ENCODE measurements around the gene CFAP299.

Gene CFAP299

GRCh38 chr4:80912350-80912749, 576.8 kb downstream of the CFAP299 start:
- H3K9me3 ChIP-seq (ENCODE audit: control insufficient read depth, insufficient read depth, low read length) = peaks cover 5% of the 10 kb centered on the region

DNA sequence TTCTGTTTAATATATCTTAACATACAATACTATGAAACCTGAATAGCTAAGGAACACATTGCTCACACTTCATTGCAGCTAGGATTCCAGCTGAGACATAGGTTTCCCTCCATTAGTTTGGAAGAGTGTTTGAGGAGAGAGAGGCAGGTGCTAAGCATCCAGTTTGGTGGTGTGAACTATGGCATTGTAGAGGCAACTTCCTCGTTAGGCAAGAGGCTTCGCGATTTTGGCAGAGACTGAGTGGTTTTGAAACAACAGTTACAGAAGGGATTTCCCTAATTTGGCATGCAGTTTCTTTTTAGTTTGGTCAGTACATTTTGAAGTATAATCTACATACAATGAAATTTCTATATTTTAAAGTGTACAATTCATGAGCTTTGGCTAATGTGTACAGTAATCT, 577.9 kb downstream of the CFAP299 start:
- no peak overlapping the region for H3K4me3 ChIP-seq (ENCODE audit: low read depth, low read length)
- no peaks in the 10 kb centered on the region for H3K36me3 ChIP-seq (ENCODE audit: control insufficient read depth, insufficient read depth, low read length)
- no peak overlapping the region for H3K27ac ChIP-seq (ENCODE audit: low read depth, low read length)
- H3K4me1 ChIP-seq (ENCODE audit: control insufficient read depth, insufficient read depth, low read length) = no peaks in the 10 kb centered on the region
- H3K27me3 ChIP-seq (ENCODE audit: control insufficient read depth, insufficient read depth, low read length) = no peaks in the 10 kb centered on the region
- H3K9ac ChIP-seq (ENCODE audit: low read depth, low read length) = no peak overlapping the region
- H3K9me3 ChIP-seq (ENCODE audit: control insufficient read depth, insufficient read depth, low read length) = no peaks in the 10 kb centered on the region; the same call in 1 of the 2 replicates

More at GRCh38 chr4:80912350-80912749, 576.8 kb downstream of the CFAP299 start:
- Histone ChIP-seq H3K9ac (ENCODE audit: low read depth, low read length) (no peak overlapping the region), H3K4me1 (ENCODE audit: control insufficient read depth, insufficient read depth, low read length) (no peaks in the 10 kb centered on the region), H3K36me3 (ENCODE audit: control insufficient read depth, insufficient read depth, low read length) (no peaks in the 10 kb centered on the region), H3K4me3 (ENCODE audit: low read depth, low read length) (no peak overlapping the region), H3K27ac (ENCODE audit: low read depth, low read length) (no peak overlapping the region), H3K27me3 (ENCODE audit: control insufficient read depth, insufficient read depth, low read length) (no peaks in the 10 kb centered on the region)

- H3K27me3 ChIP-seq (ENCODE audit: control insufficient read depth, insufficient read depth, low read length) = no peaks in the 10 kb centered on the region
- H3K9me3 ChIP-seq (ENCODE audit: control insufficient read depth, insufficient read depth, low read length) = no peaks in the 10 kb centered on the region
- H3K36me3 ChIP-seq (ENCODE audit: control insufficient read depth, insufficient read depth, low read length) = no peaks in the 10 kb centered on the region
- H3K9ac ChIP-seq (ENCODE audit: low read depth, low read length) = no peak overlapping the region
- no peaks in the 10 kb centered on the region for H3K4me1 ChIP-seq (ENCODE audit: control insufficient read depth, insufficient read depth, low read length)
- H3K27ac ChIP-seq (ENCODE audit: low read depth, low read length) = no peak overlapping the region
- no peak overlapping the region for H3K4me3 ChIP-seq (ENCODE audit: low read depth, low read length)
Measured at GRCh38 chr4:80916770-80917169, 581.2 kb downstream of the CFAP299 start.

DNA sequence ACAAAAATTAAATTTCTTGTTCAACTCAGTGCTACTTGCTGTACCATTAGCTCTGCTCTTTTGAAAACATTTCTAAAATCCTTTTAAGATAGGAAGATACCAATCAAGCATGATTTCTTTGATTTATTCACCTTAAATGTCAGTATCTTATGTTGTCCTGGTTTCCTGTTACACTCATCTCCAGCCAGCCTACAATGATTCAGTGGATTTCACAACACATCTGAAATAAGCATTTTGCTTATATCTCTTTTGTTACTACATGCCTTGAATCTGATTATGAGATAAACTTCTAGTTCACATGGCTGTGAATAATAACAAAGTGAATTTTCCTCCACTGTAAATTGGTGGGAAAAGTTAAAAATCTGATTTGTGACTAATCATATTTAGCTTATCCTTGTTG, 582.5 kb downstream of the CFAP299 start:
- no peaks in the 10 kb centered on the region for H3K36me3 ChIP-seq (ENCODE audit: control insufficient read depth, insufficient read depth, low read length)
- H3K27me3 ChIP-seq (ENCODE audit: control insufficient read depth, insufficient read depth, low read length) = no peaks in the 10 kb centered on the region
- no peak overlapping the region for H3K9ac ChIP-seq (ENCODE audit: low read depth, low read length)
- no peaks in the 10 kb centered on the region for H3K4me1 ChIP-seq (ENCODE audit: control insufficient read depth, insufficient read depth, low read length)
- no peak overlapping the region for H3K27ac ChIP-seq (ENCODE audit: low read depth, low read length)
- H3K9me3 ChIP-seq (ENCODE audit: control insufficient read depth, insufficient read depth, low read length) = no peaks in the 10 kb centered on the region
- H3K4me3 ChIP-seq (ENCODE audit: low read depth, low read length) = no peak overlapping the region

DNA sequence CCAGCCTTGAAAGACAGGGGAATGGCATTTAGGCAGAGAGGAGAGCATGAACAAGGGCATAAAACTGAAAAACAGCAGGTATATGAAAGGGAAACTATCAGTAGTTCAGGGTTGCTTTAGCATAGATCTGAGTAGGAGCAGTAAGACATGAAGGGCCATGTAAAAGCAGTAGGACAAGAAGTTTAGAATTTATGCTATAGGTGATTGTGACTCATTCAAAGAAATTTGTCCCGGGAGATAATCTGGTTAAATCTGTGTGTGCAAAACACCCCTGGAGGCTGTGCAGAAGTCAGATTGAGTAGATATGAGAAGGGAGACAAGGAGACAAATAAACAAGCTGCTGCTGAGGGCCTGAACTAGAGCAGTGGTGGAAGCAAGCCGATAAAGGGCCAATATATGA, 585.9 kb downstream of the CFAP299 start:
- H3K27me3 ChIP-seq (ENCODE audit: control insufficient read depth, insufficient read depth, low read length) = no peaks in the 10 kb centered on the region
- H3K9me3 ChIP-seq (ENCODE audit: control insufficient read depth, insufficient read depth, low read length) = no peaks in the 10 kb centered on the region
- no peaks in the 10 kb centered on the region for H3K4me1 ChIP-seq (ENCODE audit: control insufficient read depth, insufficient read depth, low read length)
- no peak overlapping the region for H3K27ac ChIP-seq (ENCODE audit: low read depth, low read length)
- H3K9ac ChIP-seq (ENCODE audit: low read depth, low read length) = no peak overlapping the region
- no peaks in the 10 kb centered on the region for H3K36me3 ChIP-seq (ENCODE audit: control insufficient read depth, insufficient read depth, low read length)
- no peak overlapping the region for H3K4me3 ChIP-seq (ENCODE audit: low read depth, low read length)

DNA sequence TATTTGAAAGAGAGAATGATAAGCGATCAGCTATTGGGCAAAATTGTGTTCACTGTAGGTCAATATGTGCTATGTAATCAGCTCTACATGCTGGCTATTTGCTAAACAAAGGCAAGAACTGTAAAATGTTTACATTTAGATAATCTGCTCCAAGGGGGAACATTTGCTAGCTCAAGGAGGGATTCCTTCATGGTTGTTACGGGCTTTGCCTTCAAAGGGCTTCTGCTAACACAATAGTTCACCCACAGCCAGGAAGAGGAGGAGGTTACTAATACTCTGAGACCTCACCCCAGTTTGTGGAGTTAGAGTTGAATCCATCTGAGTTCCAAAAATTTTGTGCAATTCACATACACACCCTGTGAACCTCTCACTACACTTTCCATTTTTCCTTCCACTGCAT, 587.4 kb downstream of the CFAP299 start:
- Histone ChIP-seq H3K36me3 (ENCODE audit: control insufficient read depth, insufficient read depth, low read length) (no peaks in the 10 kb centered on the region), H3K27ac (ENCODE audit: low read depth, low read length) (no peak overlapping the region), H3K9me3 (ENCODE audit: control insufficient read depth, insufficient read depth, low read length) (no peaks in the 10 kb centered on the region), H3K9ac (ENCODE audit: low read depth, low read length) (no peak overlapping the region), H3K4me3 (ENCODE audit: low read depth, low read length) (no peak overlapping the region), H3K4me1 (ENCODE audit: control insufficient read depth, insufficient read depth, low read length) (no peaks in the 10 kb centered on the region), H3K27me3 (ENCODE audit: control insufficient read depth, insufficient read depth, low read length) (no peaks in the 10 kb centered on the region)

- Histone ChIP-seq H3K9me3 (ENCODE audit: control insufficient read depth, insufficient read depth, low read length) (no peaks in the 10 kb centered on the region), H3K27me3 (ENCODE audit: control insufficient read depth, insufficient read depth, low read length) (no peaks in the 10 kb centered on the region), H3K36me3 (ENCODE audit: control insufficient read depth, insufficient read depth, low read length) (no peaks in the 10 kb centered on the region), H3K9ac (ENCODE audit: low read depth, low read length) (no peak overlapping the region), H3K4me3 (ENCODE audit: low read depth, low read length) (no peak overlapping the region), H3K27ac (ENCODE audit: low read depth, low read length) (no peak overlapping the region), H3K4me1 (ENCODE audit: control insufficient read depth, insufficient read depth, low read length) (no peaks in the 10 kb centered on the region)
Measured at GRCh38 chr4:80925293-80925692, 589.8 kb downstream of the CFAP299 start.

DNA sequence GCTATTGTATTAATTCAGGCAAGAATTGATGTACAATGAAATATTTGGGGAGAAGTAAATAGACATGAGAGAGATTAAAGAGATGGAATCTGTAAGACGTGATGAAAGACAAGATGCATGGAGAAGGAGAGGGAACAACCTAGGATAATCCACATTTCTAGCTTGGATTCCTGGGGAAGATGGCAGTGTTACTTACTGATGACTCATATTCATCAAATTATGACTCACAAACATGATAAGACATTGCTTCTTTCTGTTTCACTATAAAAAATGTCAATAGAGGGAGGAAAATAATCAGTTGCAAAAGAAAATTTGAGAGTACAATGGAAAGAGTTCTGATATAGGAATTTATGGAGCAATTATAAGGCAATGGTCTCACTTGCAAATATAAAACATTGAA, 590.9 kb downstream of the CFAP299 start:
- Histone ChIP-seq H3K27ac (ENCODE audit: low read depth, low read length) (no peak overlapping the region), H3K4me1 (ENCODE audit: control insufficient read depth, insufficient read depth, low read length) (no peaks in the 10 kb centered on the region), H3K9ac (ENCODE audit: low read depth, low read length) (no peak overlapping the region), H3K9me3 (ENCODE audit: control insufficient read depth, insufficient read depth, low read length) (no peaks in the 10 kb centered on the region), H3K4me3 (ENCODE audit: low read depth, low read length) (no peak overlapping the region), H3K36me3 (ENCODE audit: control insufficient read depth, insufficient read depth, low read length) (no peaks in the 10 kb centered on the region), H3K27me3 (ENCODE audit: control insufficient read depth, insufficient read depth, low read length) (no peaks in the 10 kb centered on the region)

DNA sequence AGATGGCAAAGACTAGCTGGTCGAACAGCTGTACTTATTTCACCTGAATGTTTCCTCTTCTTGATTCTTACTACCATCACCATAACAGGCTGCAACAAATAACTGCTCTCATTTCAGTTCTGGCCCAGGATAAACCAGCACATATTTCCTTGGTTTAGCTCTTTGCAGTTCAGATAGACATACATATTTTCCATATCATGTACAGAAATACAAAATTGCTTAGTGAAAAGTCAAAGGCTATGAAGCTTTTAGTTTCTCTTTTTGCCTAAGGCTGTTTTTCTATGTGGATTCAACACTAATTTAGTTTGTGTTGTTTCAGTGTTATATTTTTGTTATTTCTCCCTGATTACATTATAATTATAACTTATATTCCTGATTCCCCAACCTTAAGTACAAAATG, 591.4 kb downstream of the CFAP299 start:
- Histone ChIP-seq H3K9ac (ENCODE audit: low read depth, low read length) (no peak overlapping the region), H3K27me3 (ENCODE audit: control insufficient read depth, insufficient read depth, low read length) (no peaks in the 10 kb centered on the region), H3K4me3 (ENCODE audit: low read depth, low read length) (no peak overlapping the region), H3K27ac (ENCODE audit: low read depth, low read length) (no peak overlapping the region), H3K4me1 (ENCODE audit: control insufficient read depth, insufficient read depth, low read length) (no peaks in the 10 kb centered on the region), H3K9me3 (ENCODE audit: control insufficient read depth, insufficient read depth, low read length) (no peaks in the 10 kb centered on the region), H3K36me3 (ENCODE audit: control insufficient read depth, insufficient read depth, low read length) (no peaks in the 10 kb centered on the region)

DNA sequence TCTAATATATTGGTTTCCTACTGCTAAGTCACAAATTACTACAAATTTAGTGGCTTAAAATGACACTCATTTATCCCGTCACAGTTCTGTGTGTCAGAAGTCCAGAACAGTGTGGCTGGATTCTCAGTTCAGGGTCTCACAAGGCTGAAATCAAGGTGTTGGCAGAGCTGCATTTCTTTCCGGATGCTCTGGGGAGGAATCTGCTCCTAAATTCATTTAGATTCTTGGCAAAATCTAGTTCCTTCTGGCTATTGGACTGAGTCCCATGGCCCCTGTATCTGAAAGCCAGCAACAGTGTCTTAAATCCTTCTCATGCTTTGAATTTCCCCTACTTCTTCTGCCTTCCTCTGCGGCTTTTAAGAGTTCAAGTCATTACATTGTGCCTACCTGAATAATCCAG, 591.9 kb downstream of the CFAP299 start:
- Histone ChIP-seq H3K4me3 (ENCODE audit: low read depth, low read length) (no peak overlapping the region), H3K9ac (ENCODE audit: low read depth, low read length) (no peak overlapping the region), H3K9me3 (ENCODE audit: control insufficient read depth, insufficient read depth, low read length) (no peaks in the 10 kb centered on the region), H3K36me3 (ENCODE audit: control insufficient read depth, insufficient read depth, low read length) (no peaks in the 10 kb centered on the region), H3K27ac (ENCODE audit: low read depth, low read length) (no peak overlapping the region), H3K4me1 (ENCODE audit: control insufficient read depth, insufficient read depth, low read length) (no peaks in the 10 kb centered on the region), H3K27me3 (ENCODE audit: control insufficient read depth, insufficient read depth, low read length) (no peaks in the 10 kb centered on the region)

- no peak overlapping the region for H3K4me3 ChIP-seq (ENCODE audit: low read depth, low read length)
- no peak overlapping the region for H3K9ac ChIP-seq (ENCODE audit: low read depth, low read length)
- no peak overlapping the region for H3K27ac ChIP-seq (ENCODE audit: low read depth, low read length)
- no peaks in the 10 kb centered on the region for H3K4me1 ChIP-seq (ENCODE audit: control insufficient read depth, insufficient read depth, low read length)
- no peaks in the 10 kb centered on the region for H3K9me3 ChIP-seq (ENCODE audit: control insufficient read depth, insufficient read depth, low read length)
- H3K27me3 ChIP-seq (ENCODE audit: control insufficient read depth, insufficient read depth, low read length) = no peaks in the 10 kb centered on the region
- no peaks in the 10 kb centered on the region for H3K36me3 ChIP-seq (ENCODE audit: control insufficient read depth, insufficient read depth, low read length)
Measured at GRCh38 chr4:80931631-80932081, 596.1 kb downstream of the CFAP299 start.

- H3K9ac ChIP-seq (ENCODE audit: low read depth, low read length) = no peak overlapping the region
- H3K4me1 ChIP-seq (ENCODE audit: control insufficient read depth, insufficient read depth, low read length) = no peaks in the 10 kb centered on the region
- H3K4me3 ChIP-seq (ENCODE audit: low read depth, low read length) = no peak overlapping the region
- H3K27ac ChIP-seq (ENCODE audit: low read depth, low read length) = no peak overlapping the region
- H3K36me3 ChIP-seq (ENCODE audit: control insufficient read depth, insufficient read depth, low read length) = no peaks in the 10 kb centered on the region
- no peaks in the 10 kb centered on the region for H3K27me3 ChIP-seq (ENCODE audit: control insufficient read depth, insufficient read depth, low read length)
- H3K9me3 ChIP-seq (ENCODE audit: control insufficient read depth, insufficient read depth, low read length) = no peaks in the 10 kb centered on the region
Measured at GRCh38 chr4:80948141-80948540, 612.6 kb downstream of the CFAP299 start.
